Left colon (tissue), 2 donors: ENCODE results near the gene THUMPD3. TPM values are rescaled to one million over a fixed set of nuclear protein-coding genes. Genes with fewer than 3 reads are reported as not detected.

Experiments used
- ATAC-seq: fragments of 200-7000 bp; cut with Tn5 transposase; one replicate; pipeline ENCODE4 v1.9.1; 2020; ENCODE audit warnings: mild to moderate bottlenecking, moderate library complexity
- DNase-seq, 2 donors: peaks; one replicate each; pipeline ENCODE4 v3.0.0-alpha.2; 2020
- intact Hi-C, 2 donors: fragments of 100-400 bp; cut with DNase I in 1 of 2; cut with micrococcal nuclease in 1 of 2; formaldehyde crosslinking; loops; one replicate each; pipeline versions ENCODE4 v1.11.2 to v1.14.0; 2022; cut with DNase I, micrococcal nuclease
- total RNA-seq, 2 donors: library from RNA; stranded (reverse); fragmentation: NEBNext Ultra II Directional; extraction: Animal tissue kit (Norgen Biotek cat#: 25700); gene quantifications; one replicate each; pipeline ENCODE4 v1.2.1, GENCODE V29; 2021
- donor health status: DM: no; HTN: no; CAD: no.
- donor health status: DM: yes; HTN: yes; CAD: no.

Gene THUMPD3
- total RNA-seq, 2 donors from 2014 or later, result 28.6 to 47.2 TPM

GRCh38 chr3:9349321-9350117 is 13.3 kb upstream of the THUMPD3 start:
- DNase-seq (no peak), ATAC-seq (no peak)
- intact Hi-C loops, result loop anchor here in 1 of 2 donors (10.0 kb wide), 1 partner anchor 305 kb away; no protein-coding TSS in a partner anchor

GRCh38 chr3:9351709-9352126 is 11.1 kb upstream of the THUMPD3 start:
- ATAC-seq, result no peak
- intact Hi-C loops, result loop anchor here in 1 of 2 donors (10.0 kb wide), 1 partner anchor 303 kb away; no protein-coding TSS in a partner anchor
- DNase-seq, result no peak

DNA sequence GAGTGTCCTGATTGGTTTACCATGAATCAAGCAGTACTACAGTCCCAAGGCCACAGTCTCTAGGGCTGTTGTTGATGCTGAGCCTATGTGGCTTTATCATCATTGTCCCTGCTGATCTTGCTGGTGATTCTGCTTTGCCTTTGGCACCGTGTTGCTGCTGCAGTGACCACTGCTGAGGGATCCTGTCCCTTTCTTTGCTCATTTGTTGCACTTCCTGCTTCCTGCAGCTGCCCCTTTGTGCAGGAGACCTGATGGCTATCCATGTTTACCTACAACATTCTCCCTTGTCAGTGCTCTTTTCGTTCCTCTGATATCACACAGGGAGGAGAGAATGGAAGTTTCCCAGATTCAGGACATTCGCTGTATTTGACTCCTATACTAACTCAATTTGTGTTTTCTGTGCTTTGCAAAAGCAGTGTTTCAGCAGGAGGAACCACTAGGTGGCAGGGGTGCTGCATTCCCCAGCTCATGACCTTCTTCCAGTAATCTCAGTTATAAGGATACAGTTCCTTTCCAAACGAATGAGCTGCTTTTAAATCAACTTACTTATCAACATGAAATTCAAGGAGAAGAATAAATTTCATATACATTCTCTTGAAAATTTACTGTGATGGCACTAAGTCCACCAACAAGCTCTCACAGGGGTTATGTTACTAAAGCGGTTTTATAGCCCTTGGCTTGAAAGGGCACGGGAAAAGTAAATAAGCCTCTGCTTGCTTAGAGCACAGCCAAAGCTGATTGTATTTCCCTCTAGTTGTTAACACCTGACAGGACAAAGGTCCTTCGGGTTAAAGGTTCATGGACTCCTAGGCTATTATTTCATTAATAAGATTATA is 9.7 kb upstream of the THUMPD3 start:
- ATAC-seq, result peak; percentile 86
- DNase-seq, result peak; percentile 64 to 76
- intact Hi-C loops, result loop anchor here in 1 of 2 donors (10.0 kb wide), 1 partner anchor 302 kb away; no protein-coding TSS in a partner anchor

DNA sequence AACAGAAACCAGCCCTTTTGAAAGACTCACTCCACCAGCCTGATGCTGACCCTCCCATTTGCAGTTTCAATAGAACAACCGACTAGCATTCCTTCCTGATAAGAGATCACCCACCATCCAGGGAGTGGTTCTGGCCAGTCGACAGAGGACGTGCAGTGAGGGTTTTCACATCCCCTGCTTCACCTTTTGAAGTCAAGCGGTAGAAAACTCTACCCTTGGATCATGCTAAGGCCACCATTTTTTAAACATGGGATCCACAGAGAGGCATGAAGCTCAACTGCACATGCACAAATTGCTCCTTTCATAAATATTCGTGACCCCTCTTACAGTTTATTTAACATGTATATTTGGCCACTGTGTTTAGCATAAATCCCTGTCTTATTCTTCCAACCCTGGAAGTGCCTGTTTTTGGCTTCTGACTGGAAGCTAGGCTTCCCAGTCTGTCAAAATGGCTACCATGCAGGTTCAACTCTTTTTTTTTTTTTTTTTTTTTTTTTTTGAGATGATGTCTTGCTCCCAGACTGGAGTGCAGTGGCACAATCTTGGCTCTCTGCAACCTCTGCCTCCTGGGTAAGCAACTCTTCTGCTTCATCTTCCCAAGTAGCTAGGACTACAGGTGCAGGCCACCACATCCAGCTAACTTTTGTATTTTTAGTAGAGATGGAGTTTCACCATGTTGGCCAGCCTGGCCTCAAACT is 1.0 kb upstream of the THUMPD3 start:
- DNase-seq, result no peak
- intact Hi-C loops, result loop anchor here in 1 of 2 donors (5.0 kb wide), 1 partner anchor 60 kb away; no protein-coding TSS in a partner anchor
- no peak for ATAC-seq

DNA sequence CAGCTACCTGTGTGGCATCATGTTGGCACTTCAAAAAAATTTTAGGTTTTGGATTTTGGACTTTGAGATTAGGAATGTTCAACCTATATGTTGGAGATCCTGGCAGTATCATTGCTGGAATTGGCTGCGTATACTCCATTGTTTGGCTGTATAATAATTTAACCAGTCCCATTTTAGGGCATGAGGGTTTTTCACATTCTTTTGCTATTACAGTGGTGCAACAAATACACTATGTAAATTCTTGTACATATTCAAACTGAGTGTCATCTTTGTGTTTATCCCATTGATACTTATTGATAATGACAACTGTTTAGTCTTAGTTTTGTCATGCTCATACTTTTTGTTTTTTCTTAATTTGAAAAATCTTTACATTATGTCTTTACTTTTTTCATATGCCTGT is 6.7 kb downstream of the THUMPD3 start:
- no peak for DNase-seq
- intact Hi-C loops, result no loop called here
- no peak for ATAC-seq

DNA sequence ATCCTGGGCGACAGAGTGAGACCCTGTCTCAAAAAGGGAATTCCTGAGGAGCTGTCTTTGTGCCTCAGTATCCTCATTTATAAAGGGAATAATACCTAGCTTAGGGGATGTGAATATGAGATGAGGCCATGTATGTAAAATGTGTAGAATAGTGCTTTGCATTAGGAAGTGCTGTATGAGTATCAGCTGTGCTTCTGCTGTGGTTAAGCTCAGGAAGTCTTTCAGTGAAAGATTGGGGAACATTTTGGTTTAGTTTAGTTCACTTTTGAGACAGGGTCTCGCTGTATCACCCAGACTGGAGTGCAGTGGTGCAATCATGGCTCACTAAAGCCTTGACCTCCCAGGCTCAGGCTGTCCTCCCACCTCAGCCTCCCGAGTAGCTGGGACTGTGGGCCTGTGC is 10.6 kb downstream of the THUMPD3 start:
- ATAC-seq (no peak), DNase-seq (no peak)
- intact Hi-C loops, result no loop called here

- ATAC-seq (no peak), DNase-seq (no peak)
- intact Hi-C loops, result no loop called here
Observed at GRCh38 chr3:9377981-9378380, 15.1 kb downstream of the THUMPD3 start.

- intact Hi-C loops, result no loop called here
Observed at GRCh38 chr3:9379327-9379726, 16.5 kb downstream of the THUMPD3 start.

GRCh38 chr3:9380014-9380413 is 17.2 kb downstream of the THUMPD3 start:
- DNase-seq (no peak), ATAC-seq (no peak)
- intact Hi-C loops, result no loop called here

More at GRCh38 chr3:9379327-9379726, 16.5 kb downstream of the THUMPD3 start:
- no peak for ATAC-seq
- no peak for DNase-seq

DNA sequence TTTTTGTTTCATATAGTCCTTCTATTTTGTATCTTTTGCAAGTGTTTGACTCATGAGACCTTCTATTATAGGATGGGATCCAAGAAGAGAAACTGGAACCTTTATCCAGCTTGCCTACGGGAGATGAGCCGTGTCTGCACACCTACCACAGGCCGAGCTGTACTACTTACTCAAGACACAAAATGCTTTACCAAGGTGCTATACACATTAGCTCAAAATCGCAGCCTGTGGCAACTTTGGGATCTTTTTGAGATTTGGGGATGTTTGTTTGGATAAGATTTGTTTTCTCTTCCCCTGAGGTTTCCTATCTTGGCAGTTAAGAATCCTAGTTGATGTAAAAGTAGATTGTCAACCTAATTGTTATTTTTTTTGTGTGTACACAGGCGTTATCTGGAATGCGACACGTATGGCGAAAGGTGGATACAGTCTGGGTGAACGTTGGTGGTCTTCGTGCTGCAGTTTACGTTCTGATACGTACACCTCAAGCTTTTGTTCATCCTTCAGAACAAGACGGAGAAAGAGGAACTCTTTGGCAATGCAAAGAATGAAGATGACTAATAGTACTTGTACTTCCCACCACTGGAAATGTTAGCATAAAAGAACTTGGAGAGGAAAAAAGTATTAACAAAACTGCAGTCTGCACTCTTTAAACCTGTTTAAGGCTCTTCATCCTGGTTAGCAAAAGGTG is 21.4 kb downstream of the THUMPD3 start:
- DNase-seq, result no peak
- ATAC-seq, result peak; percentile 28
- intact Hi-C loops, result no loop called here

- intact Hi-C loops, result no loop called here
- DNase-seq (no peak), ATAC-seq (no peak)
Observed at GRCh38 chr3:9385187-9386077, 22.6 kb downstream of the THUMPD3 start.

DNA sequence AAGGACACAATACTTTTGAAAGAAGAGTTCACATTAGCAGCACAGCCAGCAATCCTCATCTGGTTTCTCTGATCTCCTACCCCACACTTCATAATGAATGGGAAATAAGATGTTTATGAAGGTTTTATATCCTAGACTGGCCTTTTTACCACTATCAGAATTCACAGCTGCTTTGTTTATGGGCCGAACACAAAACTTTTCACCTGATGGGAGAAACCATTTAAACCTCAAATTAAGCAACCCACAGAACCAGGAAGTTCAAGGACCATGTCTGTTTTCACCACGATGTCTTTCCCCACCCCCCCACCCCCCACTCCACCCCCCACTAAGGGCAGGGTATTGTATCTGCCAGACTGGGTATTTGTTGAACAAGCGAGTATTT is 23.2 kb downstream of the THUMPD3 start:
- intact Hi-C loops, result no loop called here
- ATAC-seq (no peak), DNase-seq (no peak)

DNA sequence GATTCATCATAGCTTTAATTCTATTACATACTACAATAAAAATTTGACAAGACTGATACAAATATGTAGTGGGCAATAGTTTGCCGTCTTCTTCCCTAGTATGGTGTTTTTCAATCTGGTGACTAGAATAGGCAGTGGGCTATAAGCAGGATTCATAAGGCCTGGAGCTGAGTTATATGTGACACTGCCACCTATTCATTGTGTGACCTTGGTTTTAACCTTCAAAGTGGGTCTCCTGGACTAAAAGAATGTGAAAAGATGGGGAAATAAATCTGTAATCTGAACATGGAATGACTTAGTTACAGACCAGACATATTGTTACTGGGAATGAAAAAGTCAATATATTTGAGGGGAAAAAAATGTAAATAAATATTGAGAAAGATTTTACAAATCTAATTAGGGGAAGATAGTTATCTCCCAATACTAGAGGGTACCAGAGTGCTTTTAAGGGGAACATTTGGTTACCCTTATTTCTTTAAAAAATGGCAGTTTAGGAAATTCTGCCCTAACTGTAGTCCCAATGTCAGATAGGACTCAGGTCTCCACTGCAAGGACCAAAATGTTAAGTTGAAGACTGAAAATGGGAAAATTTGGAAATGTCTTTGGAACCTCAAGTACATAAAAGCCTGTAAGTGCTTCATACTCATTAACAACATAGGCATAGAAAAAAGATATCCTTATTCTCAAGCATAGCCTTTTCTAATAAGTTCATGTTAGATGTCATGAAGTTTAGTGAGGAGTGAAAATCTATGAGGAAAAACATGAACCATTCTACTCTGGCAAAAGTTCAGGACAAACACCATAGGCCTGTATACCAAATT is 23.9 kb downstream of the THUMPD3 start:
- intact Hi-C loops, result no loop called here
- DNase-seq (no peak), ATAC-seq (no peak)

- DNase-seq, result no peak
- intact Hi-C loops, result no loop called here
- no peak for ATAC-seq
Observed at GRCh38 chr3:9387322-9387655, 24.4 kb downstream of the THUMPD3 start.

DNA sequence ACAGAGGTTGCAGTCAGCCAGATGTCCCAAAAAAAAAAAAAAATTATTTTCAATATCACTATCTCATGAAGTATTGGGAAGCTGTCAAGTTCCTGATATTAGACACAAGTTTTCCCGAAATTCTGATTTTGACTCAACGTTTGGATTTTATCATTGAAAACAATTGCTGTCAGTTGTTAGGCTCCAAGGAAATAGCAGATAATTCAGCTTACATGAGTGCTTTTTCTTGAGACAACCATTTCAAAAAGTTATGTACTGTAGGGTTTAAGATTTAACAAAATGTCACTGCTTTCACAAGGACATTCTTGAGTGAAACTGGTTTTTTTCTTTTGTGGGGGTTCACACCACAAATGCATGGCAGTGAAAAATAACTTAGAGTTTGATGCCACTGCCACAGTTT is 25.3 kb downstream of the THUMPD3 start:
- intact Hi-C loops, result no loop called here

DNA sequence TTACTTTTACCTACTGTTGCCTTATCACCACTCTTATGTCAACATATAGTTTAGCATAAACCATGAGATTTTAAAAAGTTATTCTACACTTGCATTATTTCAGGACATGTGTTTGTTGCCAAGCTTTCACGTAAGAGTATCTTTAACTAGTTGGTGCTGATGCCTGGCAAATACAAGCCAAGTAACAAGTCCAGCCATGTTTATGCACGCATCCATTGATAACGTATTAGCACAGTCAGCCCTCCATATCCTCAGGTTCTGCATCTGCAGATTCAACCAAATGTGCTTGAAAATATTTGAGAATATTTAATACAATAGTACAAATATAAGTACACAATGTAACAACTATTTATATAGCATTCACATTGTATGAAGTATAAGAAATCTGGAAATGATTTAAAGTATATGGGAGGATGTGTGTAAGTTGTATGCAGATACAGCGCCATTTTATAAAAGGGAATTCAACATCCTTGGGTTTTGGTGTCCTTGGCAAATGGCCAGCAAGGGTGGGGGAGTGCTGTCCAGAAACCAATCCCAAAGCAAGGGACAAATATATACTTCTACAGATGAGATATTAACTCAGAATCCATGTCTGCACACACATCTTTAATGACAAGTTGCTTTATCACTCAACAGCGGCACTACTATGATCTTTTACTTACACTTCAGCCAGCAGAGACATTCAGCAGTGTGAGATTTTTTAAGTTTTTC is 25.9 kb downstream of the THUMPD3 start:
- intact Hi-C loops, result no loop called here
- no peak for DNase-seq
- no peak for ATAC-seq

More for the DNA sequence above, 25.3 kb downstream of the THUMPD3 start:
- DNase-seq (no peak), ATAC-seq (no peak)
